Stimulated activated CD8-positive, alpha-beta memory T cell treated with anti-CD3 and anti-CD28 coated beads, Interleukin-7, amount 100 ng/mL, for 4 hours (primary cell): ENCODE data around the gene CABLES2.

Experiments used
- DNase-seq, 2 donors: peaks; one replicate each; pipeline ENCODE4 v3.0.0-alpha.2; 2020; ENCODE audit warnings: low read depth in 2 of 2

The CABLES2 gene

GRCh38 chr20:62346398-62347150 is 60.5 kb downstream of the CABLES2 start:
- no peak for DNase-seq

GRCh38 chr20:62345681-62346370 is 61.3 kb downstream of the CABLES2 start:
- no peak for DNase-seq

- DNase-seq: no peak
Measured at GRCh38 chr20:62344782-62345181, 62.3 kb downstream of the CABLES2 start.

- DNase-seq: no peak
Measured at GRCh38 chr20:62344092-62344491, 63.0 kb downstream of the CABLES2 start.

- DNase-seq: no peak
Measured at GRCh38 chr20:62342910-62343309, 64.2 kb downstream of the CABLES2 start.

GRCh38 chr20:62339647-62340062 is 67.4 kb downstream of the CABLES2 start:
- DNase-seq: no peak
